ENCODE results near the gene PRMT3.

The PRMT3 gene

GRCh38 chr11:20355221-20356219 lies 32.0 kb upstream of the PRMT3 start:
- Histone ChIP-seq H3K36me3 (ENCODE audit: control insufficient read depth, insufficient read depth, low read length) (no peaks in the 10 kb centered on the region), H3K4me3 (replicated peaks; ENCODE audit: low read depth, low read length) (no peak overlapping the region), H3K27me3 (replicated peaks; ENCODE audit: control insufficient read depth, insufficient read depth, low read length) (no peaks in the 10 kb centered on the region)
- TF ChIP-seq CTCF (IDR thresholded peaks at IDR 0.05; ENCODE audit: insufficient read depth, low read length, poor library complexity, severe bottlenecking), result peak; percentile 78
- DNase-seq (ENCODE audit: extremely low read depth, insufficient read length), result no peak

DNA sequence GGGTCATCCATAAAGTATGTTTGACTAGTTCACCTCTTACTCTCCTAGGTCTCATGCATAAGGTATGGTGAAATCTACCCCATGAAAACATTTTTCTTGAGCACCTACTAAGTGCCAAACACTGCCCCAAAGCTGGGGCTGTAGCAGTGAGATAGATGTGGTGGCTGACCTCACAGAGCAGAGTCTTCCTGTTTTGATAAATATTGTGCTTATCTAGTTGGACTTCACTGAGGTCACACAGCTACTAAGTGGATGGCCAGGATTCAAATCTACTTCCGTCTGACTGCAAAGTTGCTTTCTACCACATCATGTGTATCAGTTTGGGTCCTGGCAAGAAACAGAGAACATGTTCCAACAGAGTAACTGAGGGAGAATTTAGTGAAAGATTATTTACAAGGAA lies 30.4 kb upstream of the PRMT3 start:
- no peak for TF ChIP-seq CTCF (IDR thresholded peaks at IDR 0.05; ENCODE audit: insufficient read depth, low read length, poor library complexity, severe bottlenecking)
- Histone ChIP-seq H3K4me3 (replicated peaks; ENCODE audit: low read depth, low read length) (no peak overlapping the region), H3K36me3 (ENCODE audit: control insufficient read depth, insufficient read depth, low read length) (no peaks in the 10 kb centered on the region), H3K27me3 (replicated peaks; ENCODE audit: control insufficient read depth, insufficient read depth, low read length) (no peaks in the 10 kb centered on the region)
- DNase-seq (ENCODE audit: extremely low read depth, insufficient read length), result no peak

DNA sequence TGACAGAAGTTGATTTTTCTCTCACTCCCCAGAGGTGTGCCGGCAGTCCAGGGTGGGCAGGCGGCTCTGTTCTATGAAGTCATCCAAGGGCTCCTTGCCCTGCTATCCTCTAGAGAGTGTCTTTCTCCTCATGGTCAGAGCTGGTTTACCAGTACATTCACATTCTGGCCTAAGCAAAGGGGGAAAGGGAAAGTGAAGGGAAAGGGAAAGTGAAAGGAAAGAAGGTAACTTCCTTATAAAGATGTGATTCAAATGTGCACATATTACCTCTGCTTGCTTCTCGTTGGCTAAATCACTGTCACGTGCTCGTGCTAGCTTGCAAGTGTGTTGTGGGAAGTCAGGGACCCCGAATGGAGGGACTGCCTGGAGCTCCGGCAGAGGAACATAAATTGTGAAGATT lies 26.9 kb upstream of the PRMT3 start:
- H3K36me3 ChIP-seq (ENCODE audit: control insufficient read depth, insufficient read depth, low read length), result no peaks in the 10 kb centered on the region
- no peak for TF ChIP-seq CTCF (IDR thresholded peaks at IDR 0.05; ENCODE audit: insufficient read depth, low read length, poor library complexity, severe bottlenecking)
- DNase-seq (ENCODE audit: extremely low read depth, insufficient read length), result peak; percentile 30
- H3K4me3 ChIP-seq (replicated peaks; ENCODE audit: low read depth, low read length), result no peak overlapping the region
- H3K27me3 ChIP-seq (replicated peaks; ENCODE audit: control insufficient read depth, insufficient read depth, low read length), result no peaks in the 10 kb centered on the region

DNA sequence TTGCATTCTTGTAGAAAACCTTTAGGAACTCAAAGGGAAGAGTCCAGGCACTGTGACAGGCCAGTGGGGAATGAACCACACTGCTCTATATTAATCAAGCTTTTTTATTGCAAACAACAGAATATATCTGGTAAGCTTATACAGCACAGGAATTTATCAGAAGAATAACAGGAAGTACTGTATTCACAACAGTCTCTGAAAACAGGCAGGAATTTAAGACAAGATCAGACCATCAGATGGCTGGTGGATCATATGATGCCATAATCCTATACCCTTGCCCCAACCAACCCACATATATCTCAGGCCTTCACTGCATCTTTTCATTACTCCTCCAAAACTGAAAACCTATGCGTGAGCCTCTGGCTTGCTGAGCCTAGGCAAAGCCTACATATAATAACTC lies 25.0 kb upstream of the PRMT3 start:
- no peak for TF ChIP-seq CTCF (IDR thresholded peaks at IDR 0.05; ENCODE audit: insufficient read depth, low read length, poor library complexity, severe bottlenecking)
- no peaks in the 10 kb centered on the region for H3K27me3 ChIP-seq (replicated peaks; ENCODE audit: control insufficient read depth, insufficient read depth, low read length)
- H3K4me3 ChIP-seq (replicated peaks; ENCODE audit: low read depth, low read length), result no peak overlapping the region
- H3K36me3 ChIP-seq (ENCODE audit: control insufficient read depth, insufficient read depth, low read length), result no peaks in the 10 kb centered on the region; the same call in 1 of the 2 replicates
- DNase-seq (ENCODE audit: extremely low read depth, insufficient read length), result no peak

DNA sequence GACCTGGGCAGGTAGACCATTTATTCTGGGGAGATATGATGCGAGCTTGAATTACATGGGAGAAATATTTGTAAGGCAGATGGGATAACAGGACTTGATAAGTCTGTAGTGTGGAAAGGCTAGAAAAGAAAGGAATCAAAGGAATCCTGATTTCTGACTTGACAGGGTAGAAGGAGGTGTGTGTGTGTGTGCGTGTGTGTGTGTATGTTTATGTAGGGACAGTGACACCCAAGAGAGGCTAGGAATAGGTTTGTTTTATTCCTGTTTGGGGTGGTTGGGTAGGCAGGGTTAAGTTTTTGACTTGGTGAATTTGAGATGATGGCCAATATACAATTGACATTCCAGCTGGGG lies 24.4 kb upstream of the PRMT3 start:
- no peak for TF ChIP-seq CTCF (IDR thresholded peaks at IDR 0.05; ENCODE audit: insufficient read depth, low read length, poor library complexity, severe bottlenecking)
- H3K36me3 ChIP-seq (ENCODE audit: control insufficient read depth, insufficient read depth, low read length), result no peaks in the 10 kb centered on the region; the same call in 1 of the 2 replicates
- no peaks in the 10 kb centered on the region for H3K27me3 ChIP-seq (replicated peaks; ENCODE audit: control insufficient read depth, insufficient read depth, low read length)
- H3K4me3 ChIP-seq (replicated peaks; ENCODE audit: low read depth, low read length), result peak overlapping the region; percentile 76
- DNase-seq (ENCODE audit: extremely low read depth, insufficient read length), result no peak
